Immature natural killer cell (primary cell): ENCODE measurements around the gene LIPC. TPM values are rescaled to one million over a fixed set of nuclear protein-coding genes. Genes with fewer than 3 reads are reported as not detected.

ENCODE experiments used
- DNase-seq, 3 donors: peaks; one replicate each; pipeline ENCODE4 v3.0.0; 2022; ENCODE audit warnings: mixed read lengths in 1 of 3
- H3K27ac Mint-ChIP-seq, 6 donors: one replicate each; pipeline ENCODE4 v1.8.0; 2020; ENCODE audit warnings: mixed read lengths in 6 of 6, mild to moderate bottlenecking in 5 of 6, inconsistent platforms in 4 of 6, moderate library complexity in 3 of 6
- H3K27me3 Mint-ChIP-seq, 3 donors: one replicate each; pipeline ENCODE4 v1.8.0; 2020 to 2021; ENCODE audit warnings: low read depth in 3 of 3, mild to moderate bottlenecking in 3 of 3, mixed read lengths in 3 of 3, moderate library complexity in 3 of 3, inconsistent platforms in 1 of 3
- H3K36me3 Mint-ChIP-seq, 3 donors: one replicate each; pipeline ENCODE4 v1.8.0; 2020; ENCODE audit warnings: mixed read lengths in 3 of 3, inconsistent platforms in 2 of 3, mild to moderate bottlenecking in 2 of 3
- H3K4me1 Mint-ChIP-seq, 2 donors: one replicate each; pipeline ENCODE4 v1.8.0; 2020; ENCODE audit warnings: inconsistent platforms in 2 of 2, mild to moderate bottlenecking in 2 of 2, mixed read lengths in 2 of 2, moderate library complexity in 1 of 2
- H3K4me3 Mint-ChIP-seq, 5 donors: one replicate each; pipeline ENCODE4 v1.8.0; 2020; ENCODE audit warnings: mild to moderate bottlenecking in 5 of 5, mixed read lengths in 5 of 5, inconsistent platforms in 3 of 5, moderate library complexity in 3 of 5
- H3K9me3 Mint-ChIP-seq, 6 donors: one replicate each; pipeline ENCODE4 v1.8.0; 2020; ENCODE audit warnings: mild to moderate bottlenecking in 6 of 6, mixed read lengths in 6 of 6, inconsistent platforms in 4 of 6, moderate library complexity in 3 of 6
- polyA plus RNA-seq, 3 donors: library from polyadenylated mRNA; unstranded; fragments of 300-500 nt; fragmentation: Illumina TruSeq; gene quantifications; one replicate each; pipeline ENCODE4 v1.2.3, GENCODE V29; 2021

The LIPC gene
- polyA plus RNA-seq, 3 donors from 2014 or later = 2.4 to 6.8 (median 2.8) TPM

- Mint-ChIP-seq H3K36me3 (peaks cover 0 to 2% (median 0%) of the 10 kb centered on the region in 3 donors), H3K4me1 (peaks cover 60 to 70% of the 10 kb centered on the region in 2 donors), H3K27me3 (peaks cover 15 to 24% (median 21%) of the 10 kb centered on the region in 3 donors), H3K9me3 (peaks cover 0 to 2% (median 0%) of the 10 kb centered on the region in 6 donors), H3K4me3 (peak overlapping the region in 4 of 5 donors; percentile 11 to 45 (median 24)), H3K27ac (peak overlapping the region; percentile 89 to 99 (median 98))
- no peak for DNase-seq
Measured at GRCh38 chr15:58519516-58519915, 87.7 kb downstream of the LIPC start.

GRCh38 chr15:58520464-58520863 is 88.7 kb downstream of the LIPC start:
- peak overlapping the region; percentile 16 to 51 (median 23) for H3K4me3 Mint-ChIP-seq
- H3K4me1 Mint-ChIP-seq = peaks cover 53 to 62% of the 10 kb centered on the region in 2 donors
- H3K27ac Mint-ChIP-seq = peak overlapping the region in 5 of 6 donors; percentile 89 to 99 (median 97)
- H3K36me3 Mint-ChIP-seq = peaks cover 0 to 5% (median 2%) of the 10 kb centered on the region in 3 donors
- H3K27me3 Mint-ChIP-seq = peaks cover 15 to 24% (median 21%) of the 10 kb centered on the region in 3 donors
- H3K9me3 Mint-ChIP-seq = peaks cover 0 to 2% (median 0%) of the 10 kb centered on the region in 6 donors
- no peak for DNase-seq

GRCh38 chr15:58520936-58521292 is 89.1 kb downstream of the LIPC start:
- H3K9me3 Mint-ChIP-seq = peaks cover 0 to under 1% (median 0%) of the 10 kb centered on the region in 6 donors
- H3K4me1 Mint-ChIP-seq = peaks cover 49 to 57% of the 10 kb centered on the region in 2 donors
- H3K27ac Mint-ChIP-seq = peak overlapping the region in 5 of 6 donors; percentile 89 to 99 (median 97)
- no peak for DNase-seq
- peaks cover 0 to 6% (median 2%) of the 10 kb centered on the region in 3 donors for H3K36me3 Mint-ChIP-seq
- peaks cover 11 to 21% (median 16%) of the 10 kb centered on the region in 3 donors for H3K27me3 Mint-ChIP-seq
- peak overlapping the region in 1 of 5 donors; percentile 49 for H3K4me3 Mint-ChIP-seq

GRCh38 chr15:58521293-58521991 is 89.7 kb downstream of the LIPC start:
- Mint-ChIP-seq H3K27ac (peak overlapping the region in 5 of 6 donors; percentile 54 to 99 (median 97)), H3K27me3 (peaks cover 7 to 17% (median 12%) of the 10 kb centered on the region in 3 donors), H3K36me3 (peaks cover 0 to 6% (median 2%) of the 10 kb centered on the region in 3 donors), H3K9me3 (no peaks in the 10 kb centered on the region), H3K4me1 (peaks cover 44 to 52% of the 10 kb centered on the region in 2 donors), H3K4me3 (no peak overlapping the region)
- no peak for DNase-seq

- H3K4me1 Mint-ChIP-seq = peaks cover 34 to 43% of the 10 kb centered on the region in 2 donors
- H3K4me3 Mint-ChIP-seq = no peak overlapping the region
- peaks cover 7 to 15% (median 9%) of the 10 kb centered on the region in 3 donors for H3K27me3 Mint-ChIP-seq
- H3K9me3 Mint-ChIP-seq = no peaks in the 10 kb centered on the region
- H3K27ac Mint-ChIP-seq = peak overlapping the region in 3 of 6 donors; percentile 56 to 98 (median 77)
- H3K36me3 Mint-ChIP-seq = peaks cover 0 to 7% (median 0%) of the 10 kb centered on the region in 3 donors
- DNase-seq = no peak
Measured at GRCh38 chr15:58522391-58522790, 90.6 kb downstream of the LIPC start.

GRCh38 chr15:58522865-58523264 is 91.1 kb downstream of the LIPC start:
- H3K4me1 Mint-ChIP-seq = peaks cover 29 to 38% of the 10 kb centered on the region in 2 donors
- H3K27ac Mint-ChIP-seq = peak overlapping the region in 3 of 6 donors; percentile 33 to 77 (median 33)
- H3K9me3 Mint-ChIP-seq = no peaks in the 10 kb centered on the region
- H3K27me3 Mint-ChIP-seq = peaks cover 7 to 13% (median 9%) of the 10 kb centered on the region in 3 donors
- DNase-seq = no peak
- H3K36me3 Mint-ChIP-seq = peaks cover 0 to 8% (median 0%) of the 10 kb centered on the region in 3 donors
- no peak overlapping the region for H3K4me3 Mint-ChIP-seq

GRCh38 chr15:58523634-58524033 is 91.8 kb downstream of the LIPC start:
- Mint-ChIP-seq H3K36me3 (peaks cover 0 to 8% (median 0%) of the 10 kb centered on the region in 3 donors), H3K9me3 (no peaks in the 10 kb centered on the region), H3K4me3 (no peak overlapping the region), H3K27me3 (peaks cover 2 to 6% (median 6%) of the 10 kb centered on the region in 3 donors), H3K4me1 (peaks cover 22 to 30% of the 10 kb centered on the region in 2 donors), H3K27ac (peak overlapping the region in 1 of 6 donors; percentile 1)
- no peak for DNase-seq

- H3K27me3 Mint-ChIP-seq = peaks cover 0 to 5% (median 4%) of the 10 kb centered on the region in 3 donors
- H3K27ac Mint-ChIP-seq = peak overlapping the region in 3 of 6 donors; percentile 9 to 47 (median 27)
- DNase-seq = no peak
- peaks cover 17 to 24% of the 10 kb centered on the region in 2 donors for H3K4me1 Mint-ChIP-seq
- no peaks in the 10 kb centered on the region for H3K9me3 Mint-ChIP-seq
- no peak overlapping the region for H3K4me3 Mint-ChIP-seq
- peaks cover 0 to 8% (median 0%) of the 10 kb centered on the region in 3 donors for H3K36me3 Mint-ChIP-seq
Measured at GRCh38 chr15:58524247-58524646, 92.5 kb downstream of the LIPC start.

- Mint-ChIP-seq H3K36me3 (peaks cover 0 to 8% (median 0%) of the 10 kb centered on the region in 3 donors), H3K27ac (no peak overlapping the region), H3K4me1 (peaks cover 1 to 7% of the 10 kb centered on the region in 2 donors), H3K4me3 (no peak overlapping the region), H3K27me3 (peaks cover 0 to 8% (median 4%) of the 10 kb centered on the region in 3 donors), H3K9me3 (no peaks in the 10 kb centered on the region)
- DNase-seq = no peak
Measured at GRCh38 chr15:58525991-58526421, 94.2 kb downstream of the LIPC start.

- H3K27ac Mint-ChIP-seq = peak overlapping the region in 1 of 6 donors; percentile 21
- H3K36me3 Mint-ChIP-seq = peaks cover 0 to 8% (median 0%) of the 10 kb centered on the region in 3 donors
- H3K9me3 Mint-ChIP-seq = no peaks in the 10 kb centered on the region
- H3K27me3 Mint-ChIP-seq = peaks cover 0 to 7% (median 4%) of the 10 kb centered on the region in 3 donors
- H3K4me1 Mint-ChIP-seq = peaks cover 0 to 1% of the 10 kb centered on the region in 2 donors
- no peak for DNase-seq
- no peak overlapping the region for H3K4me3 Mint-ChIP-seq
Measured at GRCh38 chr15:58526647-58527192, 94.9 kb downstream of the LIPC start.

GRCh38 chr15:58527573-58528187 is 95.9 kb downstream of the LIPC start:
- Mint-ChIP-seq H3K9me3 (no peaks in the 10 kb centered on the region), H3K4me1 (peaks cover 0 to 1% of the 10 kb centered on the region in 2 donors), H3K36me3 (peaks cover 0 to 8% (median 0%) of the 10 kb centered on the region in 3 donors), H3K27me3 (peaks cover 0 to 5% (median 4%) of the 10 kb centered on the region in 3 donors), H3K27ac (peak overlapping the region in 2 of 6 donors; percentile 6 to 7), H3K4me3 (no peak overlapping the region)
- DNase-seq = no peak

GRCh38 chr15:58528188-58528870 is 96.5 kb downstream of the LIPC start:
- H3K4me3 Mint-ChIP-seq = no peak overlapping the region
- no peaks in the 10 kb centered on the region for H3K9me3 Mint-ChIP-seq
- H3K27ac Mint-ChIP-seq = peak overlapping the region in 4 of 6 donors; percentile 7 to 51 (median 15)
- peaks cover 0 to 5% (median under 1%) of the 10 kb centered on the region in 3 donors for H3K27me3 Mint-ChIP-seq
- peaks cover 0 to 8% (median 0%) of the 10 kb centered on the region in 3 donors for H3K36me3 Mint-ChIP-seq
- peaks cover 0 to 1% of the 10 kb centered on the region in 2 donors for H3K4me1 Mint-ChIP-seq
- DNase-seq = no peak

- Mint-ChIP-seq H3K27ac (peak overlapping the region in 1 of 6 donors; percentile 36), H3K36me3 (peaks cover 0 to 8% (median 0%) of the 10 kb centered on the region in 3 donors), H3K9me3 (no peaks in the 10 kb centered on the region), H3K4me1 (no peaks in the 10 kb centered on the region), H3K27me3 (peaks cover 0 to 6% (median 0%) of the 10 kb centered on the region in 3 donors), H3K4me3 (no peak overlapping the region)
- DNase-seq = no peak
Measured at GRCh38 chr15:58529041-58529440, 97.2 kb downstream of the LIPC start.
